Activated CD8-positive, alpha-beta memory T cell treated with anti-CD3 and anti-CD28 coated beads, Interleukin-2, amount 50 U/mL, for 4 hours (primary cell): ENCODE data around the gene PRDX2.

ENCODE experiments used
- DNase-seq: peaks from one replicate; pipeline ENCODE4 v3.0.0-alpha.2; 2020

Gene PRDX2

DNA sequence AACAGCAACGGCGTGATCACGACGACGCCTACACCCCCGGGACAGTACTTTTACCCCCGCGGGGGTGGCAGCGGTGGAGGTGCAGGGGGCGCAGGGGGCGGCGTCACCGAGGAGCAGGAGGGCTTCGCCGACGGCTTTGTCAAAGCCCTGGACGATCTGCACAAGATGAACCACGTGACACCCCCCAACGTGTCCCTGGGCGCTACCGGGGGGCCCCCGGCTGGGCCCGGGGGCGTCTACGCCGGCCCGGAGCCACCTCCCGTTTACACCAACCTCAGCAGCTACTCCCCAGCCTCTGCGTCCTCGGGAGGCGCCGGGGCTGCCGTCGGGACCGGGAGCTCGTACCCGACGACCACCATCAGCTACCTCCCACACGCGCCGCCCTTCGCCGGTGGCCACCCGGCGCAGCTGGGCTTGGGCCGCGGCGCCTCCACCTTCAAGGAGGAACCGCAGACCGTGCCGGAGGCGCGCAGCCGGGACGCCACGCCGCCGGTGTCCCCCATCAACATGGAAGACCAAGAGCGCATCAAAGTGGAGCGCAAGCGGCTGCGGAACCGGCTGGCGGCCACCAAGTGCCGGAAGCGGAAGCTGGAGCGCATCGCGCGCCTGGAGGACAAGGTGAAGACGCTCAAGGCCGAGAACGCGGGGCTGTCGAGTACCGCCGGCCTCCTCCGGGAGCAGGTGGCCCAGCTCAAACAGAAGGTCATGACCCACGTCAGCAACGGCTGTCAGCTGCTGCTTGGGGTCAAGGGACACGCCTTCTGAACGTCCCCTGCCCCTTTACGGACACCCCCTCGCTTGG is 9.3 kb downstream of the PRDX2 start:
- DNase-seq, result peak; percentile 77

GRCh38 chr19:12791345-12792050 is 10.1 kb downstream of the PRDX2 start, which contains the start of gene JUNB:
Gene JUNB, plus strand, starts transcription at chr19:12791486. Its CDS starts 286 bp downstream, at chr19:12791772.
- DNase-seq, result peak; percentile 97

- no peak for DNase-seq
Observed at GRCh38 chr19:12790628-12791344, 10.8 kb downstream of the PRDX2 start.

DNA sequence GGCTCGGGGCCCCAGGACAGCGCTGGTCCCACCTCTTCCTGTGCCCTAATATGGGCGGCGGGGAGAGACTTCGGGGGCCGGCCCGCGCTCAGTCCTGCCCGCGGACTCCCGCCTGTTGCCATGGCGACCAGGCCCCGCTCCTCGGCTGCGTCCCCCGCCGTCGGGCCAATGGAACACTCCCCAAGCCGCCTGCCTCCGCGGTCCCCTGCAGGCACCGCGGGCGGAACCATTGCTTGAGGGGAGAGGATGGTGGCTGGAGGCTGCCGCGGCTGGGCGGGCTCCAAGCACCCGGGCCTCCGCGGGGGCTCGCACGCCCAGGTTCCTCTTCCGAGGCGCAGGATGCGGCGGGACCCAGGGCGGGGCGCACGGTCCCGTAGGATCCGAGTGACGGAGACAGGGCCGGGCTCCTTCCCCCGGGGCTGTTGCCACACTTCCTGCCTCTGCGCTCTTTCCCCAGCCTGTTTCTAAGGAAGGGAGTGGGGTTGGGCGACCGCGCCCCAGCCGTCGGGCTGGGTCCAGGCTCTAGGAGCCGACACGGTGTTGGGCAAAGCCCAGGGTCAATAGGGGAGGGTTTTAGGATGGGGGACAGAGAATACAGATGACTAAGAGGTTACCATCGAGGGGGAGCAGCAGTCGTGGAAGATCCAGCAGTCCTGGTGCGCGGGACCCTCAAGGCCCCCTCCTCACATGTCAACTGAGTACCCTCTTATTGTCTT is 11.5 kb downstream of the PRDX2 start:
- peak; percentile 85 for DNase-seq

DNA sequence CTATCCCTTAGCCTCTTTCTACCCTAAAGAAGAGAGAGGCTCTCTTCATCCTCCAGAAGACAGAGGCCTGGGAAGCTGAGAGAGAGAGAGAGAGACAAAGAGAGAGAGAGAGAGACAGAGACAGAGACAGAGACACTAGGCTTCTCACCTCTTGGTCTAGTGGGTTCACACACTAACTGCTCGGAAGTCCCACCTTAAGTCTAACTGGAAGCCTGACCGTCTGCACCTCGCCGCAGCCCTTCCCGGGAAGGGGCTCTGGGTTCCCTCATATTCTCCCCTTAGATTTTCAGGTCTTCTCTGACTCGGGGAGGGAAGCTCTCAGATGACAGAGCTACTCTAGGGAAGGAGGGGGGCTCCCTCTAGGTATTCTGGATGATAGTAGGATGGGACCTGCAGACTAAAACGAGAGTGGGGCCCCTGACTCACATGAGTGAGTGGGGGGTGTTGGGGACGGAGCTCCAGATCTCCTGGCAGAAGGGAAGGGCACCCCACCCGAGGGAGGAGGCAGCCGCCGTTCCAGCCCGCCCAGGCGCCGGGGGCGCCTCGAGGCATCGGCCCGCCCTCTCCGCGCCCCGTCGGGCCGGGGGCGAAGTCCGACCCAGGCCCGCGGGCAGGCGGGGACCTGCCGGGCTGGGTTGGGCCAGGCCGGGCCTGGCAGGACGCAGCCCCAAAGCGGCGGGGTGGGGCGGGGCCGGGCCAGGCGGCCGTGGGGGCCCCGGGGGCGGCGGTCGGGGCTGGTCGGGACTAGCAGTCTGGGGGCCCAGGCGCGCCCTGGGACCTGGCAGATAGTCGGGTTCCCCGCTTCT is 12.3 kb downstream of the PRDX2 start:
- no peak for DNase-seq

DNA sequence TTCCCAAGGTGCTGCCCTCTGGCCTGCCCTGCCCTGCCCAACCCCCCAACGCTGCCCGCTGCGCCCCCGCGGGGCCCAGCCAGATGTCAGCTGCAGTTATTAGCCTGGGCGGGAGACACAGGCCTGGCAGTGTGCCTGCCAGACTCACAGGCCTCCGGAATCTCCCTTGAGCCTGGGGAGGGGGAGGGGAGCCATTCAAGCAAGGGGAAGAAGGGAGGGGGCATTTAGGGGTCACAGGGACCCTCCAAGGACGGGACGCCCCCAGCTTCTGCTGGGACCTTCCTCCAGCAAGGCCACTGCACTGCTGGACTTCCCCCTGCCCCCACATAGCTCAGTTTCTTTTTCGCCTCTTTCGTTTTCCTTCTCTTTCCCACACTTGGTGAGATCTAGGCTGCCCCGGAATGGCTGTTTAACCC is 12.9 kb downstream of the PRDX2 start:
- no peak for DNase-seq

- DNase-seq, result no peak
Observed at GRCh38 chr19:12788042-12788681, 13.4 kb downstream of the PRDX2 start.

DNA sequence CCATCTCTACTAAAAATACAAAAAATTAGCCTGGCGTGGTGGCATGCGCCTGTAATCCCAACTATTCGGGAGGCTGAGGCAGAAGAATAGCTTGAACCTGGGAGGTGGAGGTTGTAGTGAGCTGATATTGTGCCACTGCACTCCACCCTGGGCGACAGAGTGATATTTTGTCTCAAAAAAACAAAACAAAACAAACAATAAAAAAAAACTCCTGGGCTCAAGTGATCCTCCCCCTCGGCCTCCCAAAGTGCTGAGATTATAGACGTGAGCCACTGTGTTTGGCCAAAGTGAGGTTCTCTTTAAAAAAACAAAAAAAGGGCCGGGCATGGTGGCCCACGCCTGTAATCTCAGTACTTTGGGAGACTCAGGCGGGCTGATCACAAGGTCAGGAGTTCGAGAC is 14.1 kb downstream of the PRDX2 start:
- DNase-seq, result no peak

GRCh38 chr19:12786952-12787351 is 14.6 kb downstream of the PRDX2 start:
- no peak for DNase-seq

DNA sequence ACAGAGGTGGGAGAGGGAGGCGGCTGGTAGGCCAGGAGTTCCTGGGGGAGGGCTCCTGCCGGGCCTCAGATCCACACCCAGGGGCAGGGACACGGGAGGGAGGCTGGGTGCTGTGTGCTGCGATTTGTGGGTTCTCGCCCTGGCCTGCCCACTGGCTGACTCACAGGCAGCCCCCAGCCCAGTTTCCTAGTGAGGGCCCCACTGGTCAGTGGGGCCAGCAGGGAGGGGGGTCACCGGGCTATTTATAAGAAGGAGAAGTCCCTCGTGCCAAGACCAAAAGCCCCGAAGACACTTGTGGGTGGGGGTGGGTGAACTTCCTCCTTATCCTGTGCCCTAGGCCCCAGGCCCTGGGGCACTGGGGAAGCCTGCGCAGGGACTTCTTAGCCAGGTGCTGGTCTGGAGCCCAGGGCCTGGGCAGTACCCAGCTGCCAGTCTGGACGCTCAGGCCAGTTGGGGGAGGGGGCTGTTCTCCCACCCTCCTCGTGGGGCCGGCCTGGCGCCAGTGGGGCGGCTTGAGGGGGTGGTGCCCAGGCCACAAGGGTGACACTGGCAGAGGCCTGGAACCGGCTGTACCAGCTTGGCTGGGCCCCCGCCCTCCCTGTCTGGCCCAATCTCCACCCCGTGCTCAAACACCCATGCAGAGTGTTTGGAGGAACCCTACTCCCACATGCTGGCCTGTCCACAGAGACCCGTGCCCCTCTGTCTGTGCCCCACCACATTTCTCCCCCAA is 15.3 kb downstream of the PRDX2 start:
- no peak for DNase-seq

GRCh38 chr19:12785431-12786031 is 16.1 kb downstream of the PRDX2 start:
- no peak for DNase-seq

GRCh38 chr19:12784871-12785430 is 16.6 kb downstream of the PRDX2 start:
- no peak for DNase-seq

DNA sequence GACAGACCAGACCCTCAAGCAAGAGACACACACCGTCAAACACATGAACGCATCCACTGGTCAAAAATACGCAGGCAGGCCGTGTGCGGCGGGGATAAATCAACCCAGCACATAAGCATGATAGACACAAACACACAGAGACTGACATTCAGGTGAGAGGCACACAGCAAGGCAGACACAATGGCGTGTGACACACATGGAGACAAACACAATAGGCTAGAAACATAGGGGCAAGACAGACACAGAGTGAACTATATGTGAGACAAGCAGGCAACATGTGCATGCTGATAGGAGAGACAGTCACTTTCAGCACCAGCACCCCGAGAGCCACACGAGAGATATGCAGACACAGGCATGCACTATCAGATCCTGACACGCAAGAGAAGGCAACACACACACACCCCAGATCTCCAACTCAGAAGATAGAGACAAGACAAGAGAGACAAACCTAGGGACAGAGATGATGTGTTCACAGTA is 17.2 kb downstream of the PRDX2 start:
- no peak for DNase-seq

- DNase-seq, result no peak
Observed at GRCh38 chr19:12783849-12784393, 17.7 kb downstream of the PRDX2 start.

GRCh38 chr19:12783291-12783848 is 18.2 kb downstream of the PRDX2 start:
- DNase-seq, result no peak

DNA sequence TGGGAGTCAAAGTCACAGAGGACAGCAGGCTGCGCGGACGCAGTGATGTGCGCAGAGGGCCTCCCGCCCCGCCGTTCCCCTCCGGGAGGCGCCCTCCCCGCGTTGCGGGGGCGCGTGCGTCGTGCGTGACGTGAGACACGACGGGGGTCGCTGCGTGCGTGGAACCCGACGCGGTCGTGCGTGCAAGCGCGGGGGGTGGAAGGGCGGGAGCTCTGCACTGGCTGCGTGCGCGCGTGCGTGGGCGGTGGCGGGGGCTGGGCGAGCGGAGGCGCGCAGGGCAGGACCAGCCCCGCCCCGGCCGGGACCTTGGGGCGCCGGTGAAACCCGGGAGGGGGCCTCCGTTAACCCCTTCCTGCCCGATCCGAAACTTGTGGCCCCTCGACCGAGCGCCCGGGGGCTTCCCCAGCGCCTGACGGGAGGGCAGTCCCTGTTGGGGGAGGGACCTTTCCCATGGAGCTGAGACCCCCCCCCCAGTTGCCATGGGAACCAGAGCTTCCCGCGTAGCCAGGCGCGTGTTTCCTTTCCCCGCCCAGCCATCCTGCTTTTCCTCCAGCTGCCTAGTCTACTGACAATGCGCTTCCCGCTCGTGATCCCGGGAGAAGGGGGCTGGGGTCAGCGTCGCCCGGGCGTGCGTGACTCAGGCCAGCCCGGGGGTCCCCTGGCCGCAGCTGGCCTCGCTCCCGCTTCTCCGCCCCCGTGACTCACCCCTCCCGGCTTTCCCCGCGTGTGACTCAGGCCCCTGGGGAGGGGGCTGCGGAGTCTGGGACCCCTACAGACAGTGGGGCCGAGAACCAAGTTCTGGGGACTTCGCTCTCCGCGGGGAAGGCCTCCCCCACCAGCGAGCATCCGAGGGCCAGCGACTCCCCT is 18.9 kb downstream of the PRDX2 start:
- DNase-seq, result peak; percentile 95

- no peak for DNase-seq
Observed at GRCh38 chr19:12782174-12782423, 19.5 kb downstream of the PRDX2 start.
